ENCODE data around the gene ANKS4B. TPM values are rescaled to one million over a fixed set of nuclear protein-coding genes. Genes with fewer than 3 reads are reported as not detected.

The ANKS4B gene
- total RNA-seq, 1 experiment from 2014 or later = 3.5 TPM

DNA sequence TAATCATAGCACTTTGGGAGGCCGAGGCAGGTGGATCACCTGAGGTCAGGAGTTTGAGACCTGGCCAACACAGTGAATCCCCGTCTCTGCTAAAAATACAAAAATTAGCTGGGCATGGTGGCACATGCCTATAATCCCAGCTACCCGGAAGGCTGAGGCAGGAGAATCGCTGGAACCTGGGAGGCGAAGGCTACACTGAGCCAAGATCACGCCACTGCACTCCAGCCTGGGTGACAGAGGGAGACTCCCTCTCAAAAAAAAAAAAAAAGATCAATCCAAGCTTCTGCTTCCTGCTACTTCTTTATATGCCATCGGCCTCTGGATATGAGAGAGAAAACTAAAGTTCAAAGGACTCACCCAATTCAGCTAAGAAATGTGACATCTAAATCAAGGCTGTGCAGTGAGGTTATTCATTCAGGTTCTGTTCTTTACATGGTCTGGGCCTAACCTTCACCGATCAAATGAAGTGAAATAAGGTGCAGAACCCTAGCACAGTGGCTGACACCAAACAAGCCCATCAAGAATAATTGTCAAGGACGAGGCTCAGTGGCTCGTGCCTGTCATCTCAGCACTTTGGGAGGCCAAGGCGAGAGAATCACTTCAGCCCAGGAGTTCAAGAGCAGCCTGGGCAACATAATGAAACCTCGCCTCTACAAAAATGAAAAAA is 47.7 kb upstream of the ANKS4B start:
- TF ChIP-seq, protein P1, sequence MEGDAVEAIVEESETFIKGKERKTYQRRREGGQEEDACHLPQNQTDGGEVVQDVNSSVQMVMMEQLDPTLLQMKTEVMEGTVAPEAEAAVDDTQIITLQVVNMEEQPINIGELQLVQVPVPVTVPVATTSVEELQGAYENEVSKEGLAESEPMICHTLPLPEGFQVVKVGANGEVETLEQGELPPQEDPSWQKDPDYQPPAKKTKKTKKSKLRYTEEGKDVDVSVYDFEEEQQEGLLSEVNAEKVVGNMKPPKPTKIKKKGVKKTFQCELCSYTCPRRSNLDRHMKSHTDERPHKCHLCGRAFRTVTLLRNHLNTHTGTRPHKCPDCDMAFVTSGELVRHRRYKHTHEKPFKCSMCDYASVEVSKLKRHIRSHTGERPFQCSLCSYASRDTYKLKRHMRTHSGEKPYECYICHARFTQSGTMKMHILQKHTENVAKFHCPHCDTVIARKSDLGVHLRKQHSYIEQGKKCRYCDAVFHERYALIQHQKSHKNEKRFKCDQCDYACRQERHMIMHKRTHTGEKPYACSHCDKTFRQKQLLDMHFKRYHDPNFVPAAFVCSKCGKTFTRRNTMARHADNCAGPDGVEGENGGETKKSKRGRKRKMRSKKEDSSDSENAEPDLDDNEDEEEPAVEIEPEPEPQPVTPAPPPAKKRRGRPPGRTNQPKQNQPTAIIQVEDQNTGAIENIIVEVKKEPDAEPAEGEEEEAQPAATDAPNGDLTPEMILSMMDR (IDR thresholded peaks at IDR 0.05; ENCODE audit: insufficient read depth in 1 of 2, low read depth in 1 of 2, low read length in 1 of 2, severe bottlenecking in 1 of 2, unreplicated experiment in 1 of 2) = no peak
- Histone ChIP-seq H3K4me1 (peaks cover 3% of the 10 kb centered on the region; the same call in 1 of the 2 replicates), H3K4me3 (ENCODE audit: low read depth, low read length) (no peak overlapping the region), H3K27me3 (replicated peaks; ENCODE audit: control insufficient read depth, insufficient read depth, low read length) (no peaks in the 10 kb centered on the region), H3K9me3 (no peaks in the 10 kb centered on the region), H3K36me3 (ENCODE audit: control insufficient read depth, insufficient read depth, low read length) (no peaks in the 10 kb centered on the region; the same call in 1 of the 2 replicates)
- Mint-ChIP-seq H3K36me3 (ENCODE audit: insufficient read depth, unreplicated experiment) (peaks cover 4% of the 10 kb centered on the region), H3K4me1 (ENCODE audit: low read depth, unreplicated experiment) (no peaks in the 10 kb centered on the region), H3K9me3 (ENCODE audit: unreplicated experiment) (no peaks in the 10 kb centered on the region), H3K27ac (ENCODE audit: unreplicated experiment) (no peak overlapping the region), H3K27me3 (ENCODE audit: insufficient read depth, unreplicated experiment) (no peaks in the 10 kb centered on the region), H3K4me3 (ENCODE audit: unreplicated experiment) (no peak overlapping the region)
- no TSS peak for BruUV-seq (replicated peaks)
- no peak for DNase-seq
- CTCF ChIA-PET = interaction anchor here (0.7 to 1.7 kb wide), 2 partner anchors 115 to 774 kb away, joined by 3 to 9 read pairs; no protein-coding TSS in a partner anchor
- intact Hi-C loops (cut with micrococcal nuclease; ENCODE audit: unreplicated experiment) = no loop called here
- POLR2A ChIA-PET = no interaction called here

DNA sequence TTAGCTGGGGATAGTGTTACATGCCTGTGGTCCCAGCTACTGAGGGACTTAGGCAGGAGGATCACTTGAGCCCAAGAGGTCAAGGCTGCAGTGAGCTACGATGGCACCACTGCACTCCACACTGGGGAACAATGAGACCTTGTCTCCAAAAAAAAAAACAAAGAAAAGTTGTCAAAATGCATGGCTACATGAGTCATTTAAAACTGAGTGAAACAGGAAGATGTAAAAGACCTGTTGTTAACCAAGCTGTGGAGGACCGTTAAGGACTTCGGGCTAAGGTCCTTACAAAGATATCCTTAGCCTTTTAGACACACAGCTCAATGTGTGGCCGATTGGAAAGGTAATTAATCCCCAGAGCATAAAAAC is 47.2 kb upstream of the ANKS4B start:
- no peak for DNase-seq
- peaks cover 3% of the 10 kb centered on the region; the same call in 1 of the 2 replicates for H3K4me1 ChIP-seq
- POLR2A ChIA-PET = no interaction called here
- Mint-ChIP-seq H3K27ac (ENCODE audit: unreplicated experiment) (no peak overlapping the region), H3K9me3 (ENCODE audit: unreplicated experiment) (no peaks in the 10 kb centered on the region), H3K27me3 (ENCODE audit: insufficient read depth, unreplicated experiment) (no peaks in the 10 kb centered on the region), H3K36me3 (ENCODE audit: insufficient read depth, unreplicated experiment) (peaks cover 4% of the 10 kb centered on the region), H3K4me3 (ENCODE audit: unreplicated experiment) (no peak overlapping the region), H3K4me1 (ENCODE audit: low read depth, unreplicated experiment) (no peaks in the 10 kb centered on the region)
- TF ChIP-seq, protein P1 (IDR thresholded peaks at IDR 0.05; ENCODE audit: insufficient read depth in 1 of 2, low read depth in 1 of 2, low read length in 1 of 2, severe bottlenecking in 1 of 2, unreplicated experiment in 1 of 2) = no peak
- intact Hi-C loops (cut with micrococcal nuclease; ENCODE audit: unreplicated experiment) = no loop called here
- BruUV-seq (replicated peaks) = no TSS peak
- CTCF ChIA-PET = interaction anchor here (0.7 to 1.7 kb wide), 2 partner anchors 114 to 774 kb away, joined by 3 to 9 read pairs; no protein-coding TSS in a partner anchor
- H3K27me3 ChIP-seq (replicated peaks; ENCODE audit: control insufficient read depth, insufficient read depth, low read length) = no peaks in the 10 kb centered on the region
- H3K4me3 ChIP-seq (ENCODE audit: low read depth, low read length) = no peak overlapping the region
- H3K36me3 ChIP-seq (ENCODE audit: control insufficient read depth, insufficient read depth, low read length) = no peaks in the 10 kb centered on the region
- H3K9me3 ChIP-seq = no peaks in the 10 kb centered on the region

DNA sequence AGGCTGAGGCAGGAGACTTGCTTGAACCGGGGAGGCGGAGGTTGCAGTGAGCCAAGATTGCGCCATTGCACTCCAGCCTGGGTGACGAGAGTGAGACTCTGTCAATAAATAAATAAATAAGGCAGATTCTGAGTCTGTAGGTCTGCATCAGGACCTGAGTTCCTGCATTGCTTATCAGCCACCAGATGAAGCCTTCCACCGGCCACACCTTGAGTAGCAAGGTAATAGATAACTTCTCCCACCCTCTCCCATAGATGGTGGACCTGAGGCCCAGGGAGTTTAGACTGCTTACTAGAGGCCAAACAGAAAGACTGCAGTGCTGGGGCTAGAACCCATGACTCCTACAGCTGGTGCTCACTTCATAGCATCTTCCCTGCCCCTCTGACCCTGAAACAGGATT is 44.2 kb upstream of the ANKS4B start:
- CTCF ChIA-PET = interaction anchor here (0.6 to 2.4 kb wide), 8 partner anchors 10 to 394 kb away, joined by 3 to 60 read pairs (median 4); partner anchors contain the start of genes ANKS4B and CRYM
- no peaks in the 10 kb centered on the region; the same call in 1 of the 2 replicates for H3K27me3 ChIP-seq (replicated peaks; ENCODE audit: control insufficient read depth, insufficient read depth, low read length)
- no TSS peak for BruUV-seq (replicated peaks)
- Mint-ChIP-seq H3K4me3 (ENCODE audit: unreplicated experiment) (no peak overlapping the region), H3K4me1 (ENCODE audit: low read depth, unreplicated experiment) (no peaks in the 10 kb centered on the region), H3K9me3 (ENCODE audit: unreplicated experiment) (no peaks in the 10 kb centered on the region), H3K27me3 (ENCODE audit: insufficient read depth, unreplicated experiment) (no peaks in the 10 kb centered on the region), H3K27ac (ENCODE audit: unreplicated experiment) (no peak overlapping the region), H3K36me3 (ENCODE audit: insufficient read depth, unreplicated experiment) (no peaks in the 10 kb centered on the region)
- H3K4me1 ChIP-seq = peaks cover 3% of the 10 kb centered on the region; the same call in 1 of the 2 replicates
- H3K4me3 ChIP-seq (ENCODE audit: low read depth, low read length) = no peak overlapping the region
- POLR2A ChIA-PET = no interaction called here
- DNase-seq = no peak
- no peaks in the 10 kb centered on the region for H3K36me3 ChIP-seq (ENCODE audit: control insufficient read depth, insufficient read depth, low read length)
- intact Hi-C loops (cut with micrococcal nuclease; ENCODE audit: unreplicated experiment) = loop anchor here (2.0 kb wide), 1 partner anchor 43 kb away; the partner anchor contains the start of gene ANKS4B
- TF ChIP-seq, protein P1 (IDR thresholded peaks at IDR 0.05; ENCODE audit: insufficient read depth in 1 of 2, low read depth in 1 of 2, low read length in 1 of 2, severe bottlenecking in 1 of 2, unreplicated experiment in 1 of 2) = no peak
- H3K9me3 ChIP-seq = no peaks in the 10 kb centered on the region

Measured in Caco-2 (cell line).